Muscle of back (tissue), 11 donors: ENCODE measurements around the gene PAX1. TPM values are rescaled to one million over a fixed set of nuclear protein-coding genes. Genes with fewer than 3 reads are reported as not detected.

Source experiments
- DNase-seq, 3 donors: peaks; one replicate each; pipeline versions ENCODE4 v3.0.0 to v3.0.0-alpha.2; 2013
- polyA plus RNA-seq, 10 donors: library from polyadenylated mRNA; unstranded; fragments of 120-200 nt; gene quantifications; one replicate each; pipeline ENCODE4 v1.2.1, GENCODE V29; 2013; ENCODE audit not compliant: insufficient read length in 10 of 10

The PAX1 gene
- polyA plus RNA-seq, 10 donors: 1.4 to 4.1 (median 2.9) TPM

- DNase-seq: peak; percentile 69 to 92 (median 85)
Measured at GRCh38 chr20:21702553-21703470, 2.7 kb upstream of the PAX1 start.

- no peak for DNase-seq
Measured at GRCh38 chr20:21703717-21704407, 1.6 kb upstream of the PAX1 start.

GRCh38 chr20:21704408-21705385, 767 bp upstream of the PAX1 start:
- no peak for DNase-seq

DNA sequence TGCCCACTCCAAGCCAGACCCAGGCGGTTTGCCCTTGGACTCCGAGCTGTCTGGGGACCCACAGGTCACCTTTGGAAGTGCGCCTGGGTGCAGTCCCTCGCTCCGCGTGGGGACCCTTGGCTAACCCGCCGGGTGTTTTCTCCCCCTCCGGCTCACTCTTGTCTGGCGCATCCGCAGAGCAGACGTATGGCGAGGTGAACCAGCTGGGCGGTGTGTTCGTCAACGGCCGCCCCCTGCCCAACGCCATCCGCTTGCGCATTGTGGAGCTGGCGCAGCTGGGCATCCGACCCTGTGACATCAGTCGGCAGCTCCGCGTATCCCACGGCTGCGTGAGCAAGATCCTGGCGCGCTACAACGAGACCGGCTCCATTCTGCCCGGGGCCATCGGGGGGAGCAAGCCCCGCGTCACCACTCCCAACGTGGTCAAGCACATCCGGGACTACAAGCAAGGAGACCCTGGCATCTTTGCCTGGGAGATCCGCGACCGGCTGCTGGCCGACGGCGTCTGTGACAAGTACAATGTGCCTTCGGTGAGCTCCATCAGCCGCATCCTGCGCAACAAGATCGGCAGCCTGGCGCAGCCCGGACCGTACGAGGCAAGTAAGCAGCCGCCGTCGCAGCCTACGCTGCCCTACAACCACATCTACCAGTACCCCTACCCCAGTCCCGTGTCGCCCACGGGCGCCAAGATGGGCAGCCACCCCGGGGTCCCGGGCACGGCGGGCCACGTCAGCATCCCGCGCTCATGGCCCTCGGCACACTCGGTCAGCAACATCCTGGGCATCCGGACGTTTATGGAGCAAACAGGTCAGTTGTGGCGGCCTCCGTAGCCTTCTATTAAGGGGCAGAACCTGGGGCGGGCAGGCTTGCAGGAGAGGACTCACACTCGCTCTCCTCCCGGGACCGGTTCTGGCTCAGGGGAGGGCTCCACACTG, 1.1 kb downstream of the PAX1 start:
- peak in 1 of 3 donors; percentile 66 for DNase-seq

GRCh38 chr20:21707267-21707666, 1.8 kb downstream of the PAX1 start:
- no peak for DNase-seq

- no peak for DNase-seq
Measured at GRCh38 chr20:21707999-21708737, 2.7 kb downstream of the PAX1 start.

DNA sequence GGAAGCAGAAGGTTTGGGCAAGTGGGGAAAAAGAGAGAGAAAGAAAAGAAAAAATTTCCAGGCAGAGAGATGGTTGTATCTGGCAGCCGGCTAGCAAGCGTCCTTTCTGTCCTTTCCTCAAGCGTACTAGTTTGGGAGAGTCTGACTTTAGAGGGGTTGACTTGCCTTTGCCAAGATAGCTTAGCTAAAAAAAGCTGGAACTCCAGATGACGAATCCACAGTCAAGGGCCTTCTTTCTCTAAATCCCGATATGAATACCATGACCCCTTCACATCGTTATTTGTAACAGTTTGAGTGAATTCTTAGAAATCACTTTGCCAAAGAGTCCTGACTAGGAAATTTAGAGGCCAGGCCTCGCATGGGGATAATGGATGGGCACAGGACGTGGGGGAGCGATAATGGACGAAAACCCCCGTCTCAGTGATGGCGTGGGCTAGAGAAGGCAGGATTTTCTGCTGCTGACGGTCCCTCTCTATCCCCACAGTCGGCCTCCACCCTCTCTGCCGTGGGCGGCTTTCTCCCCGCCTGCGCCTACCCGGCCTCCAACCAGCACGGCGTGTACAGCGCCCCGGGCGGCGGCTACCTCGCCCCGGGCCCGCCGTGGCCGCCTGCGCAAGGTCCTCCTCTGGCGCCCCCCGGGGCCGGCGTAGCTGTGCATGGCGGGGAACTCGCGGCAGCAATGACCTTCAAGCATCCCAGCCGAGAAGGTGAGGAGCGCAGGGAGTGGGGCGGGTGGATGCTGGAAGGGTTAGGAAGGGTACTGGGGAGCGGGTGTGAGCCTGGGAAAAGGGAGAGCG, 3.5 kb downstream of the PAX1 start:
- DNase-seq: no peak

- DNase-seq: no peak
Measured at GRCh38 chr20:21709535-21709904, 4.1 kb downstream of the PAX1 start.

- no peak for DNase-seq
Measured at GRCh38 chr20:21710341-21710740, 4.9 kb downstream of the PAX1 start.

- DNase-seq: no peak
Measured at GRCh38 chr20:21710863-21711431, 5.5 kb downstream of the PAX1 start.

DNA sequence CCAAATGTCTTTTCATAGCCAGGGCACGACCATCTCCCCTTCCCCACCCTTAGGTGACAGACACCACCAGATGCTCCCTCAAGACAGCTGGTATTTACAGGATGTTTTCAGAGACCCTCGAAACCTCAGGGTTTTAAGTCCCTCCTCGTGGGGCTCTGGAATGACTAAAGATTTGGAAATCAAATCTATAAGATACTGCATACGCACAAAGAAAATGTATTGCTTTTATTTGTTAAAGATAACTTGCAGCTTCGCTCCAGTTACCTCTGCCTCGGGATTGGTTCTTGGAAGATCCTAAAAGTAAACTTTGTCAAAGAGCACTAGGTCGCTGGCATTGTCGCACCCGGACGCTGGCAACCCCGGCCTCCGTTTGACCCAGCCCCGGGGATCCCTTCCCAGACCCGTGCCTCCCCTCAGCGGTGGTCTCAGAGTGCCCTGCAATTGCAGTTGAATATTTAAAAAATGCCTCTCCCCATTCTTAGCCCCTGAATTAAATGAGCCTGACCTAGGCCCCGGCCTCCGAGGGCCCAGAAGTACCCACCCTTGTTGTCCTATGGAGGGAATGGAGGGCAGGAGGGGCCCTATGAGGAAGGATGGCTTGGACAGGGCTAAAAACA, 7.1 kb downstream of the PAX1 start:
- DNase-seq: no peak

DNA sequence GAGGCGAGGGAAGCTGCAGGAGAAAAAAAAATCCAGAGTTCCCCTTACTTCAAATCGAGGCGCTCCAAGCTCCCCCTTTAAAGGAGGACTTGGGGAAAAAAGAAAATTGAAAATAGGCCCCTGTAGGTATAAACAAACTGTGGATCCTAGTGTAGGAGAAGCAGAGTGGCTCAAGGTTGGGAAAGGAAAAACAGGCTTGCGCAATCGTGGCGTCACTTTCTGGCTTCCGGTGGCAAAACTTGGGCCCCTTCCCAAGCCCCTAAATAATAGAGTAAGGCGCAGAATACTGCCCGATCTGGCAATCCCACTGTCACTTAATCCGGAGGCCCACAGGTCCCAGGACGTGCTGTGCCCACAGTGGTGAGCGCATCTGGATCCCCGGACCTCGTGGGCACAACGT, 8.0 kb downstream of the PAX1 start:
- no peak for DNase-seq

DNA sequence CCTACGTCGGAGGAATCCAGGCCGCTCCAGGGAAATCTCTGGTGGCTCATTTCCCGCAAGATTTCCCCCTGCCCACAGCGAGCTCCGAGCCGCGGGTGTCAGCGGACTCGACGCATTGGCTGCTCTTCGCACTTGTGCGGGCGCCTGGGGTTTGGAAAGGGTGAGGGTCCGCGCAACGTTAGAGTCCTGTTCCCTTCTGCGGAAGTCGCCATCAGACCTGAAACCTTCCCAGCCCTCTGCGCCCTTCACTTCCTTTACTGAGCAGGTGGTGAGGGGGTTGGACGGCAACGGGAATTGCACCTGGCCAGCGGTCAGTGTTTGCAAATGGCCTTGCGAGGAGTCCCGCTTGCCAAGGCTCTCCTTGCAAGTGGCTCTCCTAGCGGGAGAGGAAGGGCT, 8.4 kb downstream of the PAX1 start:
- DNase-seq: no peak

DNA sequence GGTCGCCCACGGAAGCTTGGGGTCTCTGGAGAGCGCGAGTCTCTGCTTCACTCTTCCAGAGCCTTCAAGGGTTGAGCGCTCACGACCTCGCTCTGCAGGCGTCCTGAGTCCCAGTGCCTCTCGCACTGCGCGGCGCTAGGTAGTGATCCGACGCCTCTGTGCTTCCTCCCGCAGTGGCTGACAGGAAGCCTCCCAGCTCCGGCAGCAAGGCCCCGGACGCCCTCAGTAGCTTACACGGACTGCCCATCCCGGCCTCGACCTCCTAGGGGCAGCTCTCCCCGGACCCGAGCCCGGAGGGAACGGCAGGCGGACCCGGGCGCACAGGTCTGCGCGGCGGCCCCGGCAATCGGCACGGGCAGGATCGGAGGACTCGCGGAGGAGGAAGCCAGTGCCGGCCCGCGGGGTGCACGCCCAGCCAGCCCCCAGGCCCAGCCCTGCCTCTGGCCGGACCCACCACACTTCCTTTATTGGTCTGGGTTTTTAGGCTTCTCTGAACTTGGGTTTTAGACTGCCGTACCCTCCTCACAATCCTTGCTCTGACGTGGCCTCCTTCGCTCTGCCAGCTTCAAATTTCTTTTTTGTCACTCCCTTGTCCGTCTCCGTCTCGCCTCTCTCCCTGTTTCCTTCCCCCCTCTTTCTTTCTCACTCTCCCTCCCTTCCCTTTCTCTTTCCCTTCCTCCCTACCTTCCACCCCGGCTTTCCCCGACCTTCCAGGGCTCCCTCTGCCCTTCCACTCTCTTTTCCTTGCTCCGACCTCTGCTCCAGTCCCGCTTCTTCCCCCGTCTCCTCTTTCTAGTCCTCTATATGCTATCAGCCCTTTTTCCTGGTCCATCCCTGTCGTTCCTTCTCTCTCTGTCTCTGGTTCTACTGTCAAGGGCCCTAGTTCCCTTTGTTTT, 9.1 kb downstream of the PAX1 start:
- no peak for DNase-seq

GRCh38 chr20:21715193-21715881, 9.9 kb downstream of the PAX1 start:
- no peak for DNase-seq

DNA sequence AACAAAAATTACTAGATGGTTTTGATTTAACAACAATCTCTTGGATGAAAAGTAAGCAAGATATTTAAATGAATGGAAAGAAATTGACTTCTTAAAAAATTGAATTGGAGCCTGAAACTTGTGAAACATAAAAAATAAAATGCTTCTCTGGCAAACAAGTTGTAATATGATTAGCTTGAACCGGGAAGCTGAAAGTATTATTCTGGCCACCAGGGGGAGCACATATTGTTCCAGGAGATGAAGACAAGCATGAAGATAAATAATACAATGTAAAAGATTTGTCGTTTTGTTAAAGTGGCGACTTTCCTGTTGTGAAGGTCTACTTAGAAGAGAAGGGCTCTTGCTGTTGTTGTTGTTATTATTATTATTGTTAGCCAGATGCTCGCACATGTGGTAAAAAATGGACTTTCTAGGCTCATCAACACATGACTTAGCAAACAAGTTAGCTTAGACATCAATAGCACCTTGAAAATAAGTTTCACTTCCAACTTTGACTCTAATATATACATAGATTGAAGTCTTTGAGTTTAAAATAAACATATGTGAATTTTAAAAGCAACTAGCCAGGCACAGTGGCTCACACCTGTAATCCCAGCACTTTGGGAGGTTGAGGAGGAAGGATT, 14.2 kb downstream of the PAX1 start:
- DNase-seq: peak; percentile 66 to 88 (median 82)
